GM18867 (cell line): ENCODE measurements around the gene BLACAT1.
A peak's percentile ranks its signal among the peaks of the same experiment; 100 is the strongest.
"Not testable (repeated sequence)": the region's sequence is repeated elsewhere in the genome, so short reads cannot be mapped to it uniquely, and the experiment has no call there.

Experiments used
- ATAC-seq: cut with Tn5 transposase; IDR thresholded peaks from one replicate; pipeline ENCODE4 v1.9.1; 2021; ENCODE audit warnings: mild to moderate bottlenecking, moderate library complexity; ENCODE audit not compliant: unreplicated experiment

Gene BLACAT1

DNA sequence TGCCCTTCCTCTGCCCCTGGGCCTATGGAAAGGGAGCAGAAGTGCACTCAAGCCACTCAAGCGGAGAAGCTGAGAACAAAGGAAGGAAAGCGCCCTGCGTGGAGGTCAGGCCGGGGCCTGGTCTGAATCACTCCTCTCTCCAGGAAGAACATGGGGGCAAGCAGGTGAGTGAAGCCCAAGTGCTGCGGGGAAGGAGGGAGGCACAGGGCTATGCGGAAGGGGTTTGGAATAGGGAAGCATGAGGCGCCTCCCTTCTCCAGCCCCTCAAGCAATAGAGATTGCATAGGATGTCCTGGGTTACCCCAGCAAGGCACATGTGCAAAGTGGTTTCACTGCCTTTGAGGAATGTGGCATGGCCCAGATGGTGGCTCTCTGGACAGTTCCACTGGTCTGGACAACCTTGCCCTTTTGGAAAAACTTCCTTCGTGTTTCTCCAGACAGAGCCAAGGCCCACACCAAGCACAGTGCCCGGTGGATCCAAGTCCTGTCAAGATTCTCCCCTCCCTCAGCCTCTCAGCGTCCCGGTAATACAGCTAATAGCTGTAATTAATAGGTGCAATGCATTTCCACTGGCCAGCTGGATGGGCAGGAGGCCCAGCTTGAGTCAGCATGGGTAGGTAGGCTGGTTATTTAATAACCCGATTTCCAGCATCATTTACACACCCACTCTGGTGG, 13.7 kb downstream of the BLACAT1 start:
- ATAC-seq = no peak

GRCh38 chr1:205441716-205442050, 14.2 kb downstream of the BLACAT1 start:
- no peak for ATAC-seq

GRCh38 chr1:205441318-205441633, 14.6 kb downstream of the BLACAT1 start:
- no peak for ATAC-seq

- peak; percentile 68 for ATAC-seq
Measured at GRCh38 chr1:205440476-205441317, 15.1 kb downstream of the BLACAT1 start.

- ATAC-seq = no peak
Measured at GRCh38 chr1:205440121-205440475, 15.7 kb downstream of the BLACAT1 start.

- ATAC-seq = no peak
Measured at GRCh38 chr1:205438213-205439158, 17.4 kb downstream of the BLACAT1 start.

GRCh38 chr1:205437570-205437969, 18.3 kb downstream of the BLACAT1 start:
- no peak for ATAC-seq

- no peak for ATAC-seq
Measured at GRCh38 chr1:205436776-205437410, 19.0 kb downstream of the BLACAT1 start.

GRCh38 chr1:205435578-205436573, 20.0 kb downstream of the BLACAT1 start:
- no peak for ATAC-seq

DNA sequence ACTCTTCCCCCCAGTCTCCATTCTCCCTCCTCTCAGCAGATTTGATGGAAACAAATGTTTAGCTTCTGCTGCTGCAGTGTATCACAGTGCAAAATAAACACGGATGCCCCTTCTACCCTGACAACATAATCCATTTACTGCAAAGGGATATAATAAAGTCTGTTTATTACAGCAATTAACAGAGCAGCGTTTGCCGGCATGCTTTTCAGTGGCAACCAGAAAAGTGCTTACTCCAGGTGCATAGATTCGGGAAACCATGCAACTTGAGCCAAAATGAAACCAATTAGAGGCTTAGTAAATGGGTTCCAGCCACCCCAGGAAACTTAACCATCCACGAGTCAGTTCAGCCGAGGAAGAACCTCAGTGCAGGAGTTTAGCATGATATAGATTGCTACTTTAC, 21.1 kb downstream of the BLACAT1 start:
- ATAC-seq = no peak

DNA sequence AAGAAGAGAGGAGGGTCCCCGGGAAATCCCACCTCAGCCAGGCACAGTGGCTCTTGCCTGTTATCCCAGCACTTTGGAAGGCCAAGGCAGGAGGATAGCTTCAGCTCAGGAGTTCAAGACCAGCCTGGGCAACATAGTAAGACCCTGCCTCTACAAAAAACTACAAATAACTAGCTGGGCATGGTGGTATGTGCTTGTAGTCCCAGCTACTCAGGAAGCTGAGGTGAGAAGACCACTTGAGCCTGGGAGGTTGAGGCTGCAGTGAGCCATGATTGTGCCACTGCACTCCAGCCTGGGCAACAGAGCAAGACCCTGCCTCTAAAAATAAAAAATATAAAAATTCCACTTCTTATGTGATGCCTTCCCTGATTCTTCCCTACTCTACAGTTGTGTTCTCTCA, 23.2 kb downstream of the BLACAT1 start:
- not testable (repeated sequence) for ATAC-seq

GRCh38 chr1:205432116-205432515, 23.7 kb downstream of the BLACAT1 start:
- ATAC-seq = no peak

DNA sequence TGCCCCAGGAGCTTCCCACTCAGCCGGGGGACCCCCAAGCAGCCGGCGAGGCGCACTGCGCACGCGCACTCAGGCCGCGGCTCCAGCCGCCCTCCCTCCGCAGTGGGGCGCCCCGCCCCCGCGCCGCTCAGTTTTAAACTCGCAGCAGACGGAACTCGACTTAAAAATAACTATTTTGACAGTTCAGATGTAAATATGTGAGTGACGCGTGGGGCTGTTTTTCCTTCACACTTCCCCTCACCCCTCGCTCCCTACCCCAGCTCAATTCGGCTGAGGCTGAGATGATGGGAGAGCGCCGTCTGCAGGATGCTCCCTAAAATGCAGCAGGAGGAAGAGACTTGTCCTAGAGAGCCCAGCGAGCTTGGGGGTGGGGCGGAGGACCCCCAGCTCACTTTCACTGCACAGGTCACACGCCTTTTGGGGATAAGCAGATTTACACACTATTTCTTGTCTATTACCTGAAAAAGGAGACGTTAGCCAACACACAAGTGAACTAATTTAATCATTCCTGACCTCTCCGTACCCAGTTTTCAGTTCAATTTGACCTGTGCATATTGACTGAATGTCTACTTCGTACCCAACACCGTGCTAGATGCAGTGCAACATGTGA, 25.0 kb downstream of the BLACAT1 start:
- no peak for ATAC-seq

GRCh38 chr1:205429762-205430695, 25.8 kb downstream of the BLACAT1 start:
- no peak for ATAC-seq

DNA sequence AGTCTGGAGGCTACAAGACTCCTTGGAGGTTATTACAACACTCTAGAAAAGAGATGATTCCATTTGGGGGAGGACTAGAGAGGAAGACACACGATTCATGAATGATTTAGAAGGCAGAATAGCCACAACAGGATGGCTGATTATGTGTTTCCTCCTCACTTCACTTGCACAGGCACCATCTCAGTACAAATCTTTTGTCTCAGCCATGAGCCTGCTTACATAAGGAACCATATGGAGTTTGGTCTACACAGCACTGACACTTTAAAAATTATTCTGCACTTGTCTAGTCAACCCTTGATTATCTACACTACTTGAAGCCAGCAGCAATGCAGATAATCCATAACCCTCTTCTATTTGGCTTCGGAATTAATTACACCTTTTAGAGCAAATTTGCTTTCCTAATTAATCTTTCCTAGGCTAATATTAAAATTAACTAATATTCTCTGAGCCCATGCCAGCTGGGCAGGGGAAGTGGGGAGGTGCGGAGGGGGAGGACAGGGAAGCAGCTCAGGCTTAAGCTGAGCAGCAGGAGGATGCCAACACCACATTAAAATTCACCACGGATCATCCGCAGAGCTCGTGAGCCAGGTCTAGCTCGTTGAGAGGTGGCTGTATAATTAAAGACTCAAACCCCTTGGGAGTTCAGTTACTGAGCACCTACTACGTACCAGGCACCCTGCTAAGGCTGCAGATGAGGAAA, 30.8 kb downstream of the BLACAT1 start:
- ATAC-seq = no peak

GRCh38 chr1:205423814-205424399, 31.9 kb downstream of the BLACAT1 start:
- no peak for ATAC-seq

DNA sequence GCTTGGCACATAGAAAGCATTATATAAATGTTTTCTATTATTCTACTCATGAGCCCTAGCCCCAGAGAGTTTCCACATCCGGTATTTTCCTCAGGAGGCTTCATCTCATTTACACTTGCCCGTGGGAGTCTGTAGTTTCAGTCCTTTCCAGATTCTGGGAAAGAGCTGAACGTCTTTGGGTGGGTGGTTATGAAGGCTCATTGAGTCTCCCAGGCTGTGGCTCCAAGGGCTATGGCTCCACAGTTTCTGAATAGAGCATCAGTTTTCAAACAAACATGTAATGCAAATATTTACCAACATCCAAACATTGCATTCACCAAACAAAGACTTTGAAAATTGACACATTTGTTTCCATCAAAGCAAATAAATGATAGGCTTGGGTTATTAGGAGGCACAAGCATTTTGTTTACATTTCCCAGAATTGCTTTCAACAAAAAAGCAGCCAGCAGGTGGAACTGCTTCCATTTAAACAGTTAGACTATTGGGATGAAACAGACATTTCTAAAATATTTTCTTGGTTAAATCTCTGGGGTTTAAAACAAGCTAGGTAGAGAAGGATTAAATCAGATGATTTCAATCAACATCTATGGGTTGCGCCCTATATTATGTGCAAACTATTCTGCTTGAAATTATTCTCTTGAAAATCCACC, 32.7 kb downstream of the BLACAT1 start:
- no peak for ATAC-seq
